ENCODE results near the gene HHIPL2. TPM values are rescaled to one million over a fixed set of nuclear protein-coding genes. Genes with fewer than 3 reads are reported as not detected.

The HHIPL2 gene
- total and polyA plus RNA-seq, 7 donors: 0.04 TPM; not detected in 5

GRCh38 chr1:222546548-222547259 is 1.2 kb downstream of the HHIPL2 start:
- no peak for TF ChIP-seq CTCF (IDR thresholded peaks at IDR 0.05)
- DNase-seq (no peak), ATAC-seq (no peak)
- no peaks in the 10 kb centered on the region for H3K9me3 ChIP-seq
- H3K4me1 ChIP-seq: no peaks in the 10 kb centered on the region
- H3K27me3 ChIP-seq (ENCODE audit: insufficient read depth in 3 of 3, low read length in 2 of 3): peaks cover 0 to 5% (median 4%) of the 10 kb centered on the region in 3 donors
- H3K27ac ChIP-seq: no peak overlapping the region
- no peaks in the 10 kb centered on the region for H3K36me3 ChIP-seq (ENCODE audit: insufficient read depth in 1 of 2, low read depth in 1 of 2)
- no peak overlapping the region for H3K4me3 ChIP-seq
- intact Hi-C loops (cut with DNase I): no loop called here
- 6 to 7% (median 6%) methylated on average over 7 of the region's 7 CpGs for WGBS, 3 donors

- intact Hi-C loops (cut with DNase I): no loop called here
- Histone ChIP-seq H3K27me3 (ENCODE audit: insufficient read depth in 3 of 3, low read length in 2 of 3) (peaks cover 0 to 5% (median 4%) of the 10 kb centered on the region in 3 donors), H3K9me3 (no peaks in the 10 kb centered on the region), H3K27ac (no peak overlapping the region), H3K4me3 (no peak overlapping the region), H3K36me3 (ENCODE audit: insufficient read depth in 1 of 2, low read depth in 1 of 2) (no peaks in the 10 kb centered on the region), H3K4me1 (no peaks in the 10 kb centered on the region)
- TF ChIP-seq CTCF (IDR thresholded peaks at IDR 0.05): no peak
- DNase-seq (no peak), ATAC-seq (no peak)
- 48 to 52% (median 49%) methylated on average over 7 of the region's 7 CpGs for WGBS, 3 donors
Observed at GRCh38 chr1:222546091-222546490, 1.8 kb downstream of the HHIPL2 start.

- DNase-seq: no peak
- intact Hi-C loops (cut with DNase I): no loop called here
- Histone ChIP-seq H3K36me3 (ENCODE audit: insufficient read depth in 1 of 2, low read depth in 1 of 2) (no peaks in the 10 kb centered on the region), H3K27me3 (ENCODE audit: insufficient read depth in 3 of 3, low read length in 2 of 3) (peaks cover 0 to 5% (median 4%) of the 10 kb centered on the region in 3 donors), H3K4me1 (no peaks in the 10 kb centered on the region), H3K9me3 (no peaks in the 10 kb centered on the region), H3K27ac (no peak overlapping the region), H3K4me3 (no peak overlapping the region)
- WGBS, 3 donors: 87 to 93% (median 90%) methylated on average over 21 of the region's 21 CpGs
- no peak for TF ChIP-seq CTCF (IDR thresholded peaks at IDR 0.05)
- no peak for ATAC-seq
Observed at GRCh38 chr1:222543817-222544216, 4.1 kb downstream of the HHIPL2 start.

DNA sequence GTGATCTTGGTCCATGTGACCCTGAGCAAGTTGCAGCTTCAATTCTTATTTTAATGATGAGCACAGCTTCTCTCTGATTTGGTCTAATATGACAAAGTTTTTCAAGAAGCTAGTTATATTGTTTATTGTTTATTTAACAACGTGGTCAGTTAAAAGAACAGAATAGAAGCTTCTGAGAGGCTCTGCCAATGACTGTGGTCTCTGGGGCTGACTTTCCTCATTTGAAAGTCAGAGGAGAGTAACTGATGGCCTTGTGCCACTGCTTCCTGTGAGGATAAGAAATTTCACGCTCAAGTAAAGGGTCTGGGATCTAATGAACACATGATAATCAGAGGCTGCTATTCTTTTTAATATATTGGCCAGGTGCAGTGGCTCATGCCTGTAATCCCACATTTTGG is 7.3 kb downstream of the HHIPL2 start:
- H3K9me3 ChIP-seq: no peaks in the 10 kb centered on the region
- no peaks in the 10 kb centered on the region for H3K4me1 ChIP-seq
- no peak for TF ChIP-seq CTCF (IDR thresholded peaks at IDR 0.05)
- H3K4me3 ChIP-seq: no peak overlapping the region
- H3K27ac ChIP-seq: no peak overlapping the region
- no peaks in the 10 kb centered on the region for H3K27me3 ChIP-seq (ENCODE audit: insufficient read depth in 3 of 3, low read length in 2 of 3)
- intact Hi-C loops (cut with DNase I): no loop called here
- no peaks in the 10 kb centered on the region for H3K36me3 ChIP-seq (ENCODE audit: insufficient read depth in 1 of 2, low read depth in 1 of 2)
- WGBS, 3 donors: 22 to 31% (median 24%) methylated on average over 2 of the region's 2 CpGs
- DNase-seq (no peak), ATAC-seq (no peak)

All from psoas muscle (tissue), 8 donors.